ENCODE data around the gene KIF3A. TPM values are rescaled to one million over a fixed set of nuclear protein-coding genes. Genes with fewer than 3 reads are reported as not detected.
A peak's percentile ranks its signal among the peaks of the same experiment; 100 is the strongest.

KIF3A gene
- total RNA-seq, 1 donor from 2014 or later = 33.6 TPM

- peaks cover 46% of the 10 kb centered on the region for H3K27me3 Mint-ChIP-seq
- no peaks in the 10 kb centered on the region for H3K4me1 Mint-ChIP-seq (ENCODE audit: low read depth)
- H3K36me3 Mint-ChIP-seq (ENCODE audit: insufficient read depth) = no peaks in the 10 kb centered on the region
- H3K27ac Mint-ChIP-seq = no peak overlapping the region
- TF ChIP-seq CTCF (IDR thresholded peaks at IDR 0.05; ENCODE audit: unreplicated experiment) = no peak
- no peak overlapping the region for H3K4me3 Mint-ChIP-seq (ENCODE audit: low read depth)
- DNase-seq (ENCODE audit: low spot score, unreplicated experiment) = no peak
- H3K9me3 Mint-ChIP-seq (ENCODE audit: low read depth) = no peaks in the 10 kb centered on the region
Observed at GRCh38 chr5:132742158-132742557, 4.8 kb upstream of the KIF3A start.

DNA sequence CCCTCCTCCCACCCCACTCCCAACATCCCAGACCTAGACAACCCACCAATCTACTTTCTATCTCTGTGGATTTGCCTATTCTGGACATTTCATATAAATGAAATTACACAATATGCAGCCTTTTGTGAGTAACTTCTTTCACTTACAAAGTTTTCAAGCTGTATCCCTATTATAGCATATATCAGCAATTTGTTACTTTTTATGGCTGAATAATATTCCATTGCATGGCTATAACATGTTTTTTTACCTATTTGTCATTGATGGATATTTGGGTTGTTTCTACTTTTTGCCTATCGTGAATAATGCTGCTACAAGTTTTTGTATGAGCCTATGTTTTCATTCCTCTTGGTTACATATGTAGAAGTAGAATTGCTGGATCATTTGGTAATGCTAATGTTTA is 1.9 kb upstream of the KIF3A start:
- H3K27me3 Mint-ChIP-seq = peaks cover 23% of the 10 kb centered on the region
- H3K27ac Mint-ChIP-seq = no peak overlapping the region
- no peaks in the 10 kb centered on the region for H3K36me3 Mint-ChIP-seq (ENCODE audit: insufficient read depth)
- no peak for TF ChIP-seq CTCF (IDR thresholded peaks at IDR 0.05; ENCODE audit: unreplicated experiment)
- H3K4me3 Mint-ChIP-seq (ENCODE audit: low read depth) = no peak overlapping the region
- no peaks in the 10 kb centered on the region for H3K9me3 Mint-ChIP-seq (ENCODE audit: low read depth)
- no peak for DNase-seq (ENCODE audit: low spot score, unreplicated experiment)
- H3K4me1 Mint-ChIP-seq (ENCODE audit: low read depth) = peaks cover 23% of the 10 kb centered on the region

DNA sequence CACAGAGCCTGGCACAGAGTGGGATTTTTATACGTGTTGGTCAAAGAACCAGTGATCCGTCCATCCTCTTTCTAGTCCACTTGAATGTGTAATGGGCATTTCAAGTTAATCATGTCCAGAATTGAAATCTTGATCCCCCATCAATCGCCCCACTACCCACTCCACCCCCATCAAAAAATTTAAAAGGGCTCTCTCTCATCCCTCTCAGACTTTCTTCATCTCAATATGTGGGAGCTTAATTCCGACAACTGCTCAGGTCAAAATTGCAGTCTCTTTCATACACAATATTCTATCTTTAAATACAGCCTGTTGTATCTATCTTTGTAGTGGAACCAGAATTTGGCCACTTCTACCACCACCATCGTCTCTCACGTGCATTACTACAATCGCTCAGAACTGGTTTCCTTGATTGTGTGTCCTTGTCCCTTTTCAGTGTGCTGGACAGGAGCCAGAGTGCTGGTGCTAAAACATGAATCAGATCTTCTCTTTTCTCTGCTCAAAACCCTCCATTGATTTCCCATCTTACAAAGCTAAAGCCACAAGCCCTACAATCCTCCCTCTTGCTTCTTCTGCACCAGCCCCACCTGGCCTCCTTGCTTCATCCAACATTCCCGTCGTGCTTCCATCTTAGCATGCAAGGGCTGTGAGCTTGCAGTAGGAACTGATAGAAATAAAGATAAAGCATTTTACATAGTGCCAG is 786 bp upstream of the KIF3A start:
- H3K27ac Mint-ChIP-seq = no peak overlapping the region

GRCh38 chr5:132734687-132735086 is 2.7 kb downstream of the KIF3A start:
- H3K4me1 Mint-ChIP-seq (ENCODE audit: low read depth) = peaks cover 29% of the 10 kb centered on the region
- DNase-seq (ENCODE audit: low spot score, unreplicated experiment) = no peak
- H3K27me3 Mint-ChIP-seq = peaks cover 6% of the 10 kb centered on the region
- no peak overlapping the region for H3K4me3 Mint-ChIP-seq (ENCODE audit: low read depth)
- H3K9me3 Mint-ChIP-seq (ENCODE audit: low read depth) = no peaks in the 10 kb centered on the region
- no peak overlapping the region for H3K27ac Mint-ChIP-seq
- no peak for TF ChIP-seq CTCF (IDR thresholded peaks at IDR 0.05; ENCODE audit: unreplicated experiment)
- H3K36me3 Mint-ChIP-seq (ENCODE audit: insufficient read depth) = peaks cover 7% of the 10 kb centered on the region

More for the DNA sequence above, 786 bp upstream of the KIF3A start:
- Mint-ChIP-seq H3K4me3 (ENCODE audit: low read depth) (peak overlapping the region; percentile 88), H3K9me3 (ENCODE audit: low read depth) (no peaks in the 10 kb centered on the region), H3K36me3 (ENCODE audit: insufficient read depth) (peaks cover 1% of the 10 kb centered on the region), H3K4me1 (ENCODE audit: low read depth) (peaks cover 29% of the 10 kb centered on the region), H3K27me3 (peaks cover 22% of the 10 kb centered on the region)
- DNase-seq (ENCODE audit: low spot score, unreplicated experiment) = no peak
- no peak for TF ChIP-seq CTCF (IDR thresholded peaks at IDR 0.05; ENCODE audit: unreplicated experiment)

DNA sequence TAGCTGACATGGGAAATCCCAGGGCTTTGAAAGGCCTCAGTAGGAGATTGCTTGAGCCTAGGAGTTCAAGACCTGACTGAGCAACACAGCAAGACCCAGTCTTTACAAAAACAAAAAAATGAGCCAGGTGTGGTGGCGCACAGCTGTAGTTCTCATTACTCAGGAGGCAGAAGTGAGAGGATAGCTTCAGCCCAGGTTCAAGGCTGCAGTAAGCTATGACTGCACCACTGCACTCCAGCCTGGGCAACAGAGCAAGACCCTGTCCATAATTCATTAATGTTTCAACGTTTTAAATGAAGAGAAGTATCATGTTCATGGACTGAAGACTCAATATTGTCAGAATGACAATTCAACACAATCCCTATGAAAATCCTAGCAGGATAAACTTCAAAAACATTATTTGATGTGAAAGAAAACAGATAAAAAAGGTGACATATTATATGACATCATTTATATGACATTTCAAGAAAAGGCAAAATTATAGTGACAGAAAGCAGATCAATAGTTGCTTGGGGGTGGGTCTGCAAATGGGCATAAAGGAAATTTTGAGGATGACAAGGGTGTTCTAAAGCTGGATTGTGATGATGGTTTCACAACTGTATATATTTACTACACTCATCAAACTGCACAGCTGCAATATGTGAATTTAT is 3.7 kb downstream of the KIF3A start:
- Mint-ChIP-seq H3K4me1 (ENCODE audit: low read depth) (peaks cover 29% of the 10 kb centered on the region), H3K4me3 (ENCODE audit: low read depth) (no peak overlapping the region), H3K9me3 (ENCODE audit: low read depth) (no peaks in the 10 kb centered on the region), H3K27ac (no peak overlapping the region), H3K36me3 (ENCODE audit: insufficient read depth) (peaks cover 8% of the 10 kb centered on the region), H3K27me3 (no peaks in the 10 kb centered on the region)
- TF ChIP-seq CTCF (IDR thresholded peaks at IDR 0.05; ENCODE audit: unreplicated experiment) = no peak
- DNase-seq (ENCODE audit: low spot score, unreplicated experiment) = no peak

Measured in progenitor cell of endocrine pancreas (in vitro differentiated cells).